NCI-H1436 treated with DMSO at 0.1 percent for 48 hours (cell line): Measurements from ENCODE around the gene EML2.
A peak's percentile ranks its signal among the peaks of the same experiment; 100 is the strongest.
"Not testable (repeated sequence)": the region's sequence is repeated elsewhere in the genome, so short reads cannot be mapped to it uniquely, and the experiment has no call there.

Experiments
- DNase-seq: peaks from one replicate; lab custom pipeline; 2025; lab: John Stamatoyannopoulos, UW

EML2 gene

DNA sequence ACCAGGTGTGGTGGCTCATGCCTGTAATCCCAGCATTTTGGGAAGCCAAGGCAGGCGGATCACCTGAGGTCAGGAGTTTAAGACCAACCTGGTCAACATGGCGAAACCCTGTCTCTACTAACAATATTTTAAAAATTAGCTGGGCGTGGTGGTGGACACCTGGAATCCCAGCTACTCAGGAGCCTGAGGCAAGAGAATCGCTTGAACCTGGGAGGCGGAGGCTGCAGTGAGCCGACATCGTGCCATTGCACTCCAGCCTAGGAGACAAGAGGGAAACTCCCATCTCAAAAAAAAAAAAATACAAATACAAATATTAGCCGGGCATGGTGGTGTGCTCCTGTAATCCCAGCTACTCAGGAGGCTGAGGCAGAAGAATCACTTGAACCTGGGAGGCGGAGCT is 24.1 kb downstream of the EML2 start:
- not testable (repeated sequence) for DNase-seq

DNA sequence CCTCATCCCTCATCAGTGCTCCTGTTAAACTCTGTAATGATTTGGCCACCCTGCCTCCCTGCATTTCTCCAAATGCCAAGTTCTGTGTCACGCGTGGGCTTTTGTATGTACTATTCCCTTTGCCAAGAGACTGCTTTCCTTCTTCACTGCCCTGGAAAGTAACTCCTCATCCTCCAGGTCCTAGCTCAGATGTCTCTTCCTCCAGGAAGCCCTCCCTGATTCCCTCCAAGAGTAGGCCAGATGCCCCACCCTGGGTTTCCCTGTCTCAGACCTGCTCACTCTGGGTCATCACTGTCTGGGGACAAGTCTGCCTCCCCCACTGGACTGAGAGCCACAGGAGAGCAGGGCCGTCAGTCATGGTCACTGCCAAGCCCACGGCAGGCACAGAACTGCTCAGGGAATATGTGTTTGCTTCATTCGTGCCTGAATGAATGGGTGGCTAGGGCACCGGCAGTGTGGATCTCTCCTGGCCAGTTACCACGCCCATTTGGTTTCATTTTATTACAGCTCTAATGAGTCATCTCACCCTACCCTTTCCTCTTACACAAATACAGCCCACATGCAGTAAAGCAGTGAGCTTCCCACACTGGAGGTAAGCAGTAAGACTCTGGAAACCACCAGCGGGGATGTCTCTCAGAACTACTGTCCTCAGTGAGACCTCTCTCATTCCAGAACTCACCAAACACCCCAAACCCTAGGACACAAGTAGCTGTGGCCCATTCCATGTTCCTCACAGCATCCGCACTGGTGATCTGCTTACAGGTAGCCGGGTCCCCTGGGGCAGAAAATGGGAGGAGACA is 25.1 kb downstream of the EML2 start:
- DNase-seq: no peak

DNA sequence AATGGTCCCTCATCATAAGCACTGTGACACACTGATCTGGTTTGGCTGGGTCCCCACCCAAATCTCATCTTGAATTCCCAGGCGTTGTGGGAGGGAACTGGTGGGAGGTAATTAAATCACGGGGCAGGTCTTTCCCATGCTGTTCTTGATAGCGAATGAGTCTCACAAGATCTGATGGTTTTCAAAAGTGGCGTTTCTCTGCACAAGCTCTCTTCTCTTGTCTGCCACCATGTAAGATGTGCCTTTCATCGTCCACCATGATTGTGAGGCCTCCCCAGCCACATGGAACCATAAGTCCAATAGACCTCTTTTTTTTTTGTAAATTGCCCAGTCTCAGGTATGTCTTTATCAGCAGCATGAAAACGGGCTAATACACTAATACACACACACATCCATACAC is 30.2 kb downstream of the EML2 start:
- no peak for DNase-seq

DNA sequence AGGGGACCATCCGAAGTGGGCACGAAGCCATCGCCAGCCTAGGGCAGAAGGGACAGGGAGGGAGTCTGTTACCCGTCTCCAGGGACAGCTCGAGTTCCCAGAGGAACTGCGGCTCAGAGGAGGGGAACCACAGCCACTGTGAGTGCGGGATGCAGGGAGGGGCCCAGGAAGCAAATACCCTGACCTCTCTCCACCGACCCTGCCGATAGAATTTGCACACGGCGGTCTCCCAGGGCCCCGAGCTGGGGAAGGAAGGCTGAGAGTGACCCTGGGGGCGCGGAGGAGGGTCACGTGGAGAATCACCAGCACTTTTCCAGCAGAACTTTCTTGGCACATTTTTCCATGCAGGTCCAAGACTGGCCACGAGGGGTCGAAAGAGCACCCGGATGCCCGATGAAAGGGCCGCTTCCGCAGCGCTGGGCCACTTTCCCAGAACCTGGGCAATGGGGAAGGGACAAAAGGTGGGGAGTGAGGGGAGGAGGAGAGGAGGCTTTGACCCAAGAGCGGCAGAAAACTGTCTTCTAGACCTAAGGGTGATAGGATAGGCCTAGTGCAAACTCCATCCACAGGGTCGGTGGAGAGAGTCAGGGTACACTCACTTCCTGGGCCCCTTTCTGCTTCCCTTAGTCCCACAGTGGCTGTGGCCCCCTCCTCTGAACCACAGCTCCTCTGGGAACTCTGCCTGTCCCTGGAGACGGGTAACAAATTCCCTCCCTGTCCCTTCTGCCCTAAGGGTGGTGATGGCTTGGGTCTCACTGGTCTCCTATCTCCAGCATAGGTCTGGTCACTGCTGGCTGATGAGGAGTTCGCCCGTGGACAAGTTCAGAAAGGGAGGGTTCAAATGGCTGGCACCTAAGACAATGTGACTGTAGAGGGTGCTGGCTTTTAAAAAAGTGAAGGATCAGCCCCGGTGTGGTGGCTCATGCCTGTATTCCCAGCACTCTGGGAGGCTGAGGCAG is 31.8 kb downstream of the EML2 start:
- DNase-seq: no peak

- DNase-seq: no peak
Observed at GRCh38 chr19:45601524-45602374, 37.4 kb downstream of the EML2 start, which contains the start of gene GPR4. Gene GPR4 (minus strand): TSS chr19:45602212. CDS start chr19:45591866, 10,346 bp downstream.

DNA sequence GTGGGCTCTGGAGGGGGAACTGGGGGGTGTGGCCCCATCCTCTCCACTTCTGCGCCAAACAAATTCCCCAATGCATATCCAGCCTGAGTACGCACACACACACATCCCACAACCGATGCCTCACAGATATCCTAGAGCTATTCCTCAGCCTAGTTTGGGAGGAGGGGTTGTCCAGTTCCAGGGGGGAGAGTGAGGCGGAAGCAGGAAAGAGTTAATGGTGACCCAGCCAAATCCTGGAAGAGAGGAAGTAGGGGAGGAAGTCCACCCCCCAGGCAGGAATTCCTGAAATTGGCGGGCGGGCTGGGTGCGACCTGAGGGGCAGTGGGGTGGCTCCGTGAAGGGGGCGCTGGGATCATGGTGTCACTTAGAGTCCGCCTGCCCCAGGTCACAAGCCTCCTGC is 38.1 kb downstream of the EML2 start:
- no peak for DNase-seq

DNA sequence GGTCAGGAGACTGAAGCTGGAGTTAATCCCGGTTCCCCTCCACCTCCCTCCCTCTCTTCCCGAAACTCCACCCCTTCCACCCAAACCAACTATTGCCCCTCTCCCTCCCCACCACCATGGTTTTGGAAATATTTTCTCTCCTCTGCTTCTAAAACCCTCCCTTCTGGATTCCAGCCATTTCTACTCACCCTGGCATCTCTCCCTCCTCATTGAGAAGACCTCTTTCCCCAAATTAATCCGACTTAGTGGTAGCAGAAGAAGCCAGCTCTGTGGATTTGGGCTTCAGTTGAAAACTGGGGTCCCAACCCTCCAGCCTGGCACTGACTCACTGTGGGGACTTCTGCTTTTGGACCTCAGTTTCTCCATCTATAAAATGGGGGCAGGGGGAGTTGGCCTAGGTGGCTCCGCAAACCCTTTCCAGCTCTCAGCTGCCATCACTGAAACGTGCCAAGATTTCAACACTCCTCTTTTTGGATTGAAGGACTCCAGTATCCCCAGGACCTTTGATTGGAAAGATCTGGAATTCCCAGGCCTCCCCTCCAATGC is 38.8 kb downstream of the EML2 start:
- no peak for DNase-seq

GRCh38 chr19:45599286-45599685 is 39.9 kb downstream of the EML2 start:
- peak; percentile 4 for DNase-seq

DNA sequence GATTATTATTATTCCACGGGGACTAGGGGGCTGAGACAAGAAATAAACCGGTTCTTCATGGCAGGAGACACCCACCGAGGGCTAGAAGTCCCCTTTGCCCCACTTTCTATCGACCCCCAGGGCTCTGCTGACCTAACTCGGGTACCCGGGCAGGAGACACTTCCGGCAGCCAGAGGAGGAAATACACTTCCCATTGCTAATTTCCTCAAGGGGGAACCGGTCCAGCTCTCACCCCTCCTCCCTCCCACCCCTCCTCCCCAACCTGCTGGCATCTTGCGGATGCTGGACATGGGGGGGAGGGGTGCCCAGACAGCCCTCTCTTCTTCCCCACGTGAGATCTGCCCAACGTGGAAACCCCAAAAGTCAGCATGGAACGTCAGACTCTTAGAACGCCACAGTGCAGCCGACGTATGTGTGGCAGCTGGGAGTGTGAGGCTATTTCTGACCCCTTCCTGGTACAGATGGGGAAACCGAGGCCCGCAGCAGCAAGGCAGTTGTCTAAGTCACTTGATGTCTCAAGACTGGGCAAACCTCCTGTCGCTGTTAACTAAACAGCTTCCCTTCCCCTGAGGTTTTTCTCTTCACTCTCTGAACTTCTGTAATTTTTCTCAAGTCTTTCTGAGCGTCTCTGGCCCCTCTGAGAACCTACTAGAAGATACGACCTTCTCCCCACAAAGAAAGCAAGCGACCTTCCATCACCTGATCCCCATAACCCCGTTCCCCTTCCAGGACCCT is 40.8 kb downstream of the EML2 start:
- DNase-seq: no peak

GRCh38 chr19:45597425-45598111 is 41.6 kb downstream of the EML2 start:
- no peak for DNase-seq

DNA sequence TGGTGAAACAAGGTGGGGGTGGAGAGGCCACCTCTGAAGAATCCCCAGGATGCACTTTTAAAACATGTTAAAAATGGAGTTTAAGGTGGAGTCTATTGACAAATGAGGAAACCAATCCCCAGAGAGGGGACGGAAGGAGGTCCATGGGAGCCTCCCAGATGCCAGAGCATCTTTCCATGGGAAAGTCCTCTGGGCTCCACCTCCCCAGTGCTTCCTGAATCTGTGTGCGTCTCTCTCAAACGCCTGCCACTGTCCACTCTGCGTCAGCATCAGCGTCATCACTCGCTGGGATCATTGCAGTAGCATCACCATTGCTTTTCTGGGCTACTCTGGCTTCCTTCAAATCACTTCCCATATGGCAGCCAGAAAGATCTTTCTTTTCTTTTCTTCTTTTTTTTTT is 43.4 kb downstream of the EML2 start:
- no peak for DNase-seq

DNA sequence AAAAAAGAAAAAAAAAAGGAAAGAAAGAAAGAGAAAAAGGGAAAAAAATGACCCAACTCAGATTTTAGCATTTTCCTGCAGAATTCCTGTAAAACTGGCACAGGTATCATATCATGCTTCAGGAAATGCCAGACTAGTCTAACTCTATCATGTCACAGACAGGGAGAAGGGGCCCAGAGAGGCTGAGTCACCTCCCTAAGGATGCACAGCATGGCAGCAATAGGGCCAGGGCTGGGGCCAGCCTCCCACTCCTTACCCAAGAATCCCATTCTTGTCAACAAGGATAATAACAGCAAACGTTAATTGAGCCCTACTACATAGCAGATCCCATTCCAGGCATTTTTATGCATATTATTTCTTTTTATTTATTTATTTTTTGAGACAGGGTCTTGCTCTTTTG is 45.7 kb downstream of the EML2 start:
- DNase-seq: no peak

DNA sequence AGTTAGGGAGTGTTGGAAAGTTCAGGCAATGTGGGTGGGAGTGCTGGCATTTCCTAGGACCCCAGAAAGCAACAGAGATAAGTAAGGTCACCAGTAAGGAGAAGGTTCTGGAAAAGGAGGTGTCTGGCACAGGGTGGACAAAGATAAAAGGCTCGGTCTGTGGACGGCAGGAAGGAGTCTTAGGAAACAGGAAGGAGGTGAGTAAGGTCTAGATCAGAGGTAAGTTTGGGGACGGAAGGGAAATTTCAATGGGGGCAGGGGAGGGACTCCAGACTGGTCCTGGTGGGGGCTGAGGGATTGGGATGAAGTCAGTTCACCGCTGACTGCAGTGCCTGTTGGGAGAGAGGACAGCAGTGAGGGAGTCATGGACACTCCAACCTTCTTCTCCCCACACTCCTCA is 46.8 kb downstream of the EML2 start:
- DNase-seq: no peak

DNA sequence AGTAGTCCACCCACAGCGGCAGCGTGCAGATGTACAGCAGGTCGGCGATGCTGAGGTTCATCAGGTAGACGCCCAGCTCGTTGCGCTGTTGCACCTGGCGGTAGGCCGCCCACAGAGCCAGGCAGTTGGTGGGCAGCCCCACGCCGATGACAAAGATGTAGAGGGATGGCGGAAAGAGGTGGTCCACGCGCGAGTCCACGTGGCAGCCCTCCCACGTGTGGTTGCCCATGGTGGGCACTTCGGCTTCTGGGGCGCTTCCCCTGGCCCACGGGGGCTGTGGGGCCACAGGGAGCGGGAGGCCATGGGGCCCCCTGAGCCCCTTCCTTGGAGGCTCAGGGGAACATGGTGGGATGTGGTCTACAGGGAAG is 47.6 kb downstream of the EML2 start:
- no peak for DNase-seq

GRCh38 chr19:45591004-45591637 is 48.1 kb downstream of the EML2 start:
- DNase-seq: no peak

- no peak for DNase-seq
Observed at GRCh38 chr19:45590300-45591003, 48.7 kb downstream of the EML2 start.

GRCh38 chr19:45589768-45590167 is 49.4 kb downstream of the EML2 start:
- DNase-seq: no peak

- DNase-seq: no peak
Observed at GRCh38 chr19:45587873-45588272, 51.3 kb downstream of the EML2 start.

GRCh38 chr19:45585158-45585577 is 54.0 kb downstream of the EML2 start:
- DNase-seq: no peak
